Panc1 (cell line): Measurements from ENCODE around the gene ITPR3. TPM values are rescaled to one million over a fixed set of nuclear protein-coding genes. Genes with fewer than 3 reads are reported as not detected.

Experiments
- ATAC-seq: fragments of 200-7000 bp; cut with Tn5 transposase; 2 replicates; pipeline ENCODE4 v1.9.1; 2020; ENCODE audit warnings: mild to moderate bottlenecking, moderate library complexity
- BruUV-seq: library from RNA; stranded (reverse); fragments of 400-500 nt; replicated peaks from 2 replicates; lab custom pipeline; 2021; lab: Mats Ljungman, UMichigan
- CTCF ChIA-PET: fragments of 300-600 bp; sonication (Branson Sonifier 250); formaldehyde crosslinking; loops from one replicate; lab custom pipeline; 2022; ENCODE audit warnings: antibody characterized with exemption; lab: Charles Lee
- POLR2A ChIA-PET: fragments of 300-600 bp; sonication (Branson Sonifier 250); formaldehyde crosslinking; loops from one replicate; lab custom pipeline; 2022; ENCODE audit warnings: antibody characterized with exemption; lab: Charles Lee
- DNase-seq: peaks from one replicate; pipeline ENCODE4 v3.0.0-alpha.2; 2010; ENCODE audit warnings: low read depth, low spot score
- H3K27ac ChIP-seq: 2 replicates; pipeline ENCODE4 v1.5.1; 2011; ENCODE audit warnings: mild to moderate bottlenecking, low read length, inconsistent platforms
- H3K27me3 ChIP-seq: fragments of 200-500 bp; sonication (Bioruptor generic); 2 replicates; pipeline ENCODE4 v1.6.0; 2014; ENCODE audit warnings: low read length, inconsistent platforms; ENCODE audit not compliant: control insufficient read depth, insufficient read depth
- H3K36me3 ChIP-seq: fragments of 200-500 bp; sonication (Bioruptor generic); 2 replicates; pipeline ENCODE4 v1.5.1; 2014; ENCODE audit warnings: inconsistent platforms, mild to moderate bottlenecking, low read length, moderate library complexity; ENCODE audit not compliant: control insufficient read depth, insufficient read depth
- H3K4me1 ChIP-seq: 2 replicates; pipeline ENCODE4 v1.5.1; 2011; ENCODE audit warnings: inconsistent platforms, mild to moderate bottlenecking, low read length, moderate library complexity; ENCODE audit not compliant: control insufficient read depth, insufficient read depth
- H3K4me3 ChIP-seq, 2 experiments: 2 replicates each; pipeline ENCODE4 v1.5.1; 2011 to 2012; ENCODE audit warnings: low read depth in 2 of 2, low read length in 2 of 2, mild to moderate bottlenecking in 2 of 2, inconsistent platforms in 1 of 2, moderate library complexity in 1 of 2
- H3K9me3 ChIP-seq: fragments of 200-500 bp; sonication (Bioruptor generic); 2 replicates; pipeline ENCODE4 v1.5.1; 2014; ENCODE audit warnings: low read depth, mild to moderate bottlenecking, inconsistent platforms, low read length, moderate library complexity; ENCODE audit not compliant: control insufficient read depth, insufficient read depth
- POLR2AphosphoS5 ChIP-seq: IDR thresholded peaks from 2 replicates; pipeline ENCODE4 v1.6.1; 2012; ENCODE audit warnings: mild to moderate bottlenecking, low read depth, low read length, moderate library complexity
- SIN3A ChIP-seq: IDR thresholded peaks from 2 replicates; pipeline ENCODE4 v1.6.1; 2012; ENCODE audit warnings: low read depth, mild to moderate bottlenecking, low read length, moderate library complexity, borderline replicate concordance; ENCODE audit not compliant: insufficient read depth
- TCF7L2 ChIP-seq: IDR thresholded peaks from 2 replicates; pipeline ENCODE4 v1.6.1; 2011; ENCODE audit warnings: mild to moderate bottlenecking, low read depth, low read length, inconsistent platforms
- in situ Hi-C: cut with HindIII; loops from 2 replicates; pipeline ENCODE4 v1.10.0; 2016; ENCODE audit warnings: low sequenced_read_pairs, low pct_unique_long_range_greater_than_20kb
- intact Hi-C: fragments of 100-400 bp; cut with micrococcal nuclease; formaldehyde crosslinking; loops from one replicate; pipeline ENCODE4 v1.10.0; 2022; ENCODE audit not compliant: unreplicated experiment
- total RNA-seq: library from RNA; stranded (reverse); gene quantifications from one replicate; pipeline ENCODE4 v1.2.1, GENCODE V29; 2021; ENCODE audit not compliant: unreplicated experiment
- TF ChIP-seq, protein P1 (sequence below), 2 experiments: IDR thresholded peaks; 2 replicates each; pipeline ENCODE4 v1.6.1; 2011 to 2012; ENCODE audit warnings: low read depth in 2 of 2, control low read depth in 1 of 2, low read length in 1 of 2, mild to moderate bottlenecking in 1 of 2, moderate library complexity in 1 of 2; ENCODE audit not compliant: insufficient read depth in 1 of 2
- TF ChIP-seq, protein P2 (sequence below): fragments of 450-650 bp; IDR thresholded peaks from 2 replicates; pipeline ENCODE4 v1.5.1; 2017; ENCODE audit warnings: mild to moderate bottlenecking

The ITPR3 gene
- total RNA-seq, 1 experiment from 2014 or later = 65.8 TPM

DNA sequence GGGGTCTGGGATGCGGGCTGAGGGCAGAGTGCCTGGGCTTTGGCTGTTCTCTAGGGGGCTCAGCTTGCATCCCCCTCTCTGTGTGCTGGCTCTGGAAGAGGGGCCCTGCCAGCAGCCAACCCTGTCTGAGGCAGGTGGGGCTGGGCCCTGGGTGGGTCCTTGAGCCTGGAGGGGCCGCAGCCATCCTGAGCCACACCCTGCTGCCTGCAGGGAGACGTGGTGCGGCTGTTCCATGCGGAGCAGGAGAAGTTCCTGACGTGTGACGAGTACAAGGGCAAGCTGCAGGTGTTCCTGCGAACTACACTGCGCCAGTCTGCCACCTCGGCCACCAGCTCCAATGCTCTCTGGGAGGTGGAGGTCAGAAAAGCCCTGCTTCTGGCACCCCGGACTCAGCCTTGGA is 41.2 kb downstream of the ITPR3 start:
- ChIA-PET CTCF (no interaction called here), POLR2A (no interaction called here)
- Histone ChIP-seq H3K27me3 (no peaks in the 10 kb centered on the region), H3K4me1 (no peaks in the 10 kb centered on the region), H3K9me3 (no peaks in the 10 kb centered on the region), H3K36me3 (no peaks in the 10 kb centered on the region), H3K4me3 (no peak overlapping the region), H3K27ac (no peak overlapping the region)
- TF ChIP-seq, protein P1, sequence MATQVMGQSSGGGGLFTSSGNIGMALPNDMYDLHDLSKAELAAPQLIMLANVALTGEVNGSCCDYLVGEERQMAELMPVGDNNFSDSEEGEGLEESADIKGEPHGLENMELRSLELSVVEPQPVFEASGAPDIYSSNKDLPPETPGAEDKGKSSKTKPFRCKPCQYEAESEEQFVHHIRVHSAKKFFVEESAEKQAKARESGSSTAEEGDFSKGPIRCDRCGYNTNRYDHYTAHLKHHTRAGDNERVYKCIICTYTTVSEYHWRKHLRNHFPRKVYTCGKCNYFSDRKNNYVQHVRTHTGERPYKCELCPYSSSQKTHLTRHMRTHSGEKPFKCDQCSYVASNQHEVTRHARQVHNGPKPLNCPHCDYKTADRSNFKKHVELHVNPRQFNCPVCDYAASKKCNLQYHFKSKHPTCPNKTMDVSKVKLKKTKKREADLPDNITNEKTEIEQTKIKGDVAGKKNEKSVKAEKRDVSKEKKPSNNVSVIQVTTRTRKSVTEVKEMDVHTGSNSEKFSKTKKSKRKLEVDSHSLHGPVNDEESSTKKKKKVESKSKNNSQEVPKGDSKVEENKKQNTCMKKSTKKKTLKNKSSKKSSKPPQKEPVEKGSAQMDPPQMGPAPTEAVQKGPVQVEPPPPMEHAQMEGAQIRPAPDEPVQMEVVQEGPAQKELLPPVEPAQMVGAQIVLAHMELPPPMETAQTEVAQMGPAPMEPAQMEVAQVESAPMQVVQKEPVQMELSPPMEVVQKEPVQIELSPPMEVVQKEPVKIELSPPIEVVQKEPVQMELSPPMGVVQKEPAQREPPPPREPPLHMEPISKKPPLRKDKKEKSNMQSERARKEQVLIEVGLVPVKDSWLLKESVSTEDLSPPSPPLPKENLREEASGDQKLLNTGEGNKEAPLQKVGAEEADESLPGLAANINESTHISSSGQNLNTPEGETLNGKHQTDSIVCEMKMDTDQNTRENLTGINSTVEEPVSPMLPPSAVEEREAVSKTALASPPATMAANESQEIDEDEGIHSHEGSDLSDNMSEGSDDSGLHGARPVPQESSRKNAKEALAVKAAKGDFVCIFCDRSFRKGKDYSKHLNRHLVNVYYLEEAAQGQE (IDR thresholded peaks at IDR 0.05; ENCODE audit: insufficient read depth in 1 of 2, low read depth in 2 of 2, low read length in 1 of 2) = no peak
- TF ChIP-seq POLR2AphosphoS5 (no peak; the same call in 1 of the 2 replicates), TCF7L2 (no peak), SIN3A (no peak)
- TF ChIP-seq, protein P2, sequence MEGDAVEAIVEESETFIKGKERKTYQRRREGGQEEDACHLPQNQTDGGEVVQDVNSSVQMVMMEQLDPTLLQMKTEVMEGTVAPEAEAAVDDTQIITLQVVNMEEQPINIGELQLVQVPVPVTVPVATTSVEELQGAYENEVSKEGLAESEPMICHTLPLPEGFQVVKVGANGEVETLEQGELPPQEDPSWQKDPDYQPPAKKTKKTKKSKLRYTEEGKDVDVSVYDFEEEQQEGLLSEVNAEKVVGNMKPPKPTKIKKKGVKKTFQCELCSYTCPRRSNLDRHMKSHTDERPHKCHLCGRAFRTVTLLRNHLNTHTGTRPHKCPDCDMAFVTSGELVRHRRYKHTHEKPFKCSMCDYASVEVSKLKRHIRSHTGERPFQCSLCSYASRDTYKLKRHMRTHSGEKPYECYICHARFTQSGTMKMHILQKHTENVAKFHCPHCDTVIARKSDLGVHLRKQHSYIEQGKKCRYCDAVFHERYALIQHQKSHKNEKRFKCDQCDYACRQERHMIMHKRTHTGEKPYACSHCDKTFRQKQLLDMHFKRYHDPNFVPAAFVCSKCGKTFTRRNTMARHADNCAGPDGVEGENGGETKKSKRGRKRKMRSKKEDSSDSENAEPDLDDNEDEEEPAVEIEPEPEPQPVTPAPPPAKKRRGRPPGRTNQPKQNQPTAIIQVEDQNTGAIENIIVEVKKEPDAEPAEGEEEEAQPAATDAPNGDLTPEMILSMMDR = no peak
- in situ Hi-C loops = no loop called here
- intact Hi-C loops = no loop called here
- ATAC-seq = no peak
- DNase-seq = no peak
- BruUV-seq = no TSS peak

DNA sequence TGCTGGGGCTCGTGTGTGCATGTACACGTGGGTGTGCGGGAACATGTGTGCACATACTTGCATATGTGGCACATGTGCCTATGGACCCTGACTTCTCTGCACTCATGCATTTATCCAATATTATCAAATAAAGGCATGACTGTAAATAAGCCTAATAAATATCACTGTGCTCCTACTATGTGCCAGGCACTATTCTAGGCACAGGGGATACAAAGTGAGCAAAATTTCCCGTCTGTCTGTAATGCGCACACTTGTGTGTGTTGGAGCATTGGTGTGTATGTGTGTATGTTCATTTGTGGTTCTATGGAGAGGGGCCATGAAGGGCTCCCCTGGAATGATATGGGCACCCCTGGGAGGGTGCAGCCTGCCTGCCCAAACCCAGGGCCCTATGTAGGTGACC is 41.9 kb downstream of the ITPR3 start:
- Histone ChIP-seq H3K4me1 (no peaks in the 10 kb centered on the region), H3K4me3 (no peak overlapping the region), H3K36me3 (no peaks in the 10 kb centered on the region), H3K9me3 (no peaks in the 10 kb centered on the region), H3K27me3 (no peaks in the 10 kb centered on the region), H3K27ac (no peak overlapping the region)
- ChIA-PET CTCF (no interaction called here), POLR2A (no interaction called here)
- DNase-seq = no peak
- ATAC-seq = no peak
- TF ChIP-seq TCF7L2 (no peak), POLR2AphosphoS5 (no peak), SIN3A (no peak)
- in situ Hi-C loops = no loop called here
- BruUV-seq = no TSS peak
- intact Hi-C loops = no loop called here

DNA sequence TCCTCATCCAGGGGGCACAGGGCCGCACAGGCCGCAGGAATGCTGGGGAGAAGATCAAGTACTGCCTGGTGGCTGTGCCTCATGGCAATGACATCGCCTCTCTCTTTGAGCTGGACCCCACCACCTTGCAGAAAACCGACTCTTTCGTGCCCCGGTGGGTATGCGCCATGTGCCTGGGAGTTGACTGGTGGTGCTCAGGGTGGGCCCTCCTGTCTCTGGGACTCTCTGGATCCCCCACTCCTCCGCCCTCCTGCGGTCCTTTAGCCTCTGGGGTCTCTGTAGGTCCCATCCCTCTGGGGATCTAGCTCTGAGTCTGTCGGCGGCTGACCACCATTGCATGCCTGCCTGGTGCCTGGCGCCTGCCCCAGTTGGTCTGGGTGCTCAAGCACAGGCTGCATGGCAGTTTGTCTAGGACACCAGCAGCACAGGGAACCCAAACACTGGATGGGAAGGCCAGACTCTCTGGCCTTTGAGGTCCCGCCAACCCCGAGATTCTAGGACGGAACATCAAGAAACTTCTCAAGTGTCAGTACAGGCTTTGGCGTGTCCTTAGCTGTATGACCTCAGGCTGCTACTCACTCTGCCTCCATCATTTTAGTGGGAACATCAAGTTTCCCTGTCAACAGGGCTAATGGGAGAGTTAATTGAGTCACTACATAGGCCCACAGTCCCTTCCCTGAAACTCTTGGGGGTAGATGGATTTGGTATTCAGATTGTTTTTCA is 42.8 kb downstream of the ITPR3 start:
- CTCF ChIA-PET = no interaction called here
- intact Hi-C loops = no loop called here

More for the DNA sequence above, 42.8 kb downstream of the ITPR3 start:
- in situ Hi-C loops = no loop called here
- POLR2A ChIA-PET = interaction anchor here (0.5 kb wide), 1 partner anchor 279 kb away, joined by 5 read pairs; no protein-coding TSS in a partner anchor
- H3K4me3 ChIP-seq = no peak overlapping the region
- no peaks in the 10 kb centered on the region for H3K27me3 ChIP-seq
- H3K27ac ChIP-seq = no peak overlapping the region
- no TSS peak for BruUV-seq
- TF ChIP-seq SIN3A = no peak
- TF ChIP-seq TCF7L2 = no peak
- TF ChIP-seq POLR2AphosphoS5 = no peak
- TF ChIP-seq, protein P1 (IDR thresholded peaks at IDR 0.05; ENCODE audit: insufficient read depth in 1 of 2, low read depth in 2 of 2, low read length in 1 of 2) = no peak
- TF ChIP-seq, protein P2 = no peak
- H3K4me1 ChIP-seq = no peaks in the 10 kb centered on the region
- no peaks in the 10 kb centered on the region for H3K36me3 ChIP-seq
- ATAC-seq (no peak), DNase-seq (no peak)
- no peaks in the 10 kb centered on the region for H3K9me3 ChIP-seq
